Muscle layer of colon (tissue), 2 donors: ENCODE measurements around the gene ZBTB20.

ENCODE experiments used
- H3K27ac ChIP-seq: one replicate; pipeline ENCODE4 v1.7.0; 2013; ENCODE audit warnings: low read depth, mild to moderate bottlenecking, low read length, moderate library complexity
- H3K27me3 ChIP-seq, 2 donors: one replicate each; pipeline ENCODE4 v1.7.0; 2013; ENCODE audit warnings: low read length in 2 of 2, mild to moderate bottlenecking in 2 of 2; ENCODE audit not compliant: insufficient read depth in 2 of 2, control insufficient read depth in 1 of 2
- H3K36me3 ChIP-seq: one replicate; pipeline ENCODE4 v1.7.0; 2013; ENCODE audit warnings: mild to moderate bottlenecking, low read length; ENCODE audit not compliant: insufficient read depth
- H3K4me1 ChIP-seq: one replicate; pipeline ENCODE4 v1.7.0; 2013; ENCODE audit warnings: mild to moderate bottlenecking, low read length; ENCODE audit not compliant: insufficient read depth
- H3K4me3 ChIP-seq, 2 donors: one replicate each; pipeline ENCODE4 v1.7.0; 2013; ENCODE audit warnings: low read length in 2 of 2, low read depth in 1 of 2, mild to moderate bottlenecking in 1 of 2, moderate library complexity in 1 of 2
- H3K9ac ChIP-seq: one replicate; pipeline ENCODE4 v1.7.0; 2013; ENCODE audit warnings: low read length
- H3K9me3 ChIP-seq: one replicate; pipeline ENCODE4 v1.7.0; 2013; ENCODE audit warnings: mild to moderate bottlenecking, low read length
- donor health status: abdominal sarcoma.
- donor health status: Adenocarcinoma of cecum.

Gene ZBTB20

DNA sequence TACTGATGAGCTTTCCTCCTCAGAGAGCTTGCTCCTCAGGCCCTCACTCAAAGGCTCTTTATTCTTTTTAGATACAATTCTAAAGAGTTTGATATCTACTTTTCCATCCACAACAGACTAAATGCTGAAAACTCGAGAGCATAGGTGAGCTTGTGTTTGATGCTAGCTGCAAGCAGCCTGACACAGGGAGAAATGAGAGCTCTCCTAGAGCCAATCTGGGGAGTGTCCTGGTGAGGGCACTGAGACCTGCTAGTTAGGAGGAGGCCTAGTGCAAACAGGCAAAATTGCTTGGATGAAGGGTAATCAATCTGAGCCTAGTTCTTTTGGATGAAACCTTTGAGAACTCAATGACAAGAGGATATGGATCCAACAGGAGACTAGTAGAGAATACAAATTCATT is 300.8 kb downstream of the ZBTB20 start:
- H3K4me1 ChIP-seq: peaks cover 33% of the 10 kb centered on the region
- no peak overlapping the region for H3K4me3 ChIP-seq
- no peak overlapping the region for H3K27ac ChIP-seq
- no peaks in the 10 kb centered on the region for H3K36me3 ChIP-seq
- H3K9me3 ChIP-seq: no peaks in the 10 kb centered on the region
- no peak overlapping the region for H3K9ac ChIP-seq
- no peaks in the 10 kb centered on the region for H3K27me3 ChIP-seq

DNA sequence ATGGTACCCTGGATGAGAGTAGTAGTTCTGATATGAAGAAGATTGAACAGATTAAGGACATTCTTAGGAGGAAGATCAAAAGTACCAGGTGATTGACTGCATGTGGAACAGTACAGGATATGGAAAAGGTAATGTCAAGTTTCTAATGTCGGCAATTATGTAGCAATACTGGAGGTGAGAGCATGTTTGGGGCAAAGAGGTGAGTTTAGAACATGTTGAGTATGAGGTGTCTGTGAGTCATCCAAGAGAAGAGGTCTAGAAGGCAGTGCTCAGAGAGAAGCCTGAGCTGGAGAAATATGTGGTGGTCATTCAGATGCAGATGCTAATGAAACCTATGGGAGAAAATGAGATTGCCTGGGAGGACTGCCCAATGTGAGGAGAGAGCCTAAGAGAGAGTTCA is 305.6 kb downstream of the ZBTB20 start:
- Histone ChIP-seq H3K27ac (no peak overlapping the region), H3K36me3 (no peaks in the 10 kb centered on the region), H3K9ac (no peak overlapping the region), H3K27me3 (no peaks in the 10 kb centered on the region), H3K4me1 (peaks cover 14% of the 10 kb centered on the region), H3K9me3 (no peaks in the 10 kb centered on the region), H3K4me3 (no peak overlapping the region)

DNA sequence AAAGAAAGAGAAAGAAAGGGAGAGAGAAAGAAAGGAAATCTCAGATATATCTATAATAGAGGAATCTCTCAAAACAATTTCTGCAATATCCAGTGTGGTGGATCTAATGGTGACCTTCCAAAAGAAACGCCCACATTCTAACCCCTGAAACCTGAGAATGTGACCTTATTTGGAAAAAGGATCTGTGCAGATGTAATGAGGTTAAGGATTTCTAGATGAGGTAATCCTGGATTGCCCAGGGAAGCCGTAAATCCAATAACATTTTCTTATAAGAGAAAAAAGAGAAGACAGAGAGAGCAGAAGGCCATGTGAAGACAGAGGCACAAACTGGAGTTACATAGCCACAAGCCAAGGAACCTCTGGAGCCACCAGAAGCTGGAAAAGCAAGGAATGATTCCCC is 307.6 kb downstream of the ZBTB20 start:
- H3K9me3 ChIP-seq: no peaks in the 10 kb centered on the region
- H3K27me3 ChIP-seq: no peaks in the 10 kb centered on the region
- H3K9ac ChIP-seq: no peak overlapping the region
- H3K36me3 ChIP-seq: no peaks in the 10 kb centered on the region
- H3K4me3 ChIP-seq: no peak overlapping the region
- H3K4me1 ChIP-seq: peaks cover 8% of the 10 kb centered on the region
- H3K27ac ChIP-seq: no peak overlapping the region

DNA sequence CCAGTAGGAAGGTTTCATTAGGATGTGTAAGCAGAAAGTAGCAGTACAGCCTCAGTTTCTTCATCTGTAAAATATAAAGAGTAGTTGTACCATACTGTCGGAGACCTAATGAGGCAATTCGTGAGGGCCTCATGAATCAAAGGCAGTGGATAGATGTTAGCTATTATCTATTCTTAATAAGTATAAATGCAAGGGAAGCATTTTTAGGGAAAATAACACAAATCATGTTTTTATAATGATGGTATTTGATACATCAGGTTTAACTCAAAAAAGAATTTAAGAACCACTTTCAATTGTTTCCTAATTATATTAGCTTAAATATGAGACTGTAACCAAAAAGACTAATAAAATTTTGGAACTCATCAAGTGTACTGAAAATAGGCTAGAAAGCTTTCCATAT is 309.1 kb downstream of the ZBTB20 start:
- Histone ChIP-seq H3K4me1 (peaks cover 8% of the 10 kb centered on the region), H3K27me3 (no peaks in the 10 kb centered on the region), H3K27ac (no peak overlapping the region), H3K9me3 (no peaks in the 10 kb centered on the region), H3K4me3 (no peak overlapping the region), H3K36me3 (no peaks in the 10 kb centered on the region), H3K9ac (no peak overlapping the region)

DNA sequence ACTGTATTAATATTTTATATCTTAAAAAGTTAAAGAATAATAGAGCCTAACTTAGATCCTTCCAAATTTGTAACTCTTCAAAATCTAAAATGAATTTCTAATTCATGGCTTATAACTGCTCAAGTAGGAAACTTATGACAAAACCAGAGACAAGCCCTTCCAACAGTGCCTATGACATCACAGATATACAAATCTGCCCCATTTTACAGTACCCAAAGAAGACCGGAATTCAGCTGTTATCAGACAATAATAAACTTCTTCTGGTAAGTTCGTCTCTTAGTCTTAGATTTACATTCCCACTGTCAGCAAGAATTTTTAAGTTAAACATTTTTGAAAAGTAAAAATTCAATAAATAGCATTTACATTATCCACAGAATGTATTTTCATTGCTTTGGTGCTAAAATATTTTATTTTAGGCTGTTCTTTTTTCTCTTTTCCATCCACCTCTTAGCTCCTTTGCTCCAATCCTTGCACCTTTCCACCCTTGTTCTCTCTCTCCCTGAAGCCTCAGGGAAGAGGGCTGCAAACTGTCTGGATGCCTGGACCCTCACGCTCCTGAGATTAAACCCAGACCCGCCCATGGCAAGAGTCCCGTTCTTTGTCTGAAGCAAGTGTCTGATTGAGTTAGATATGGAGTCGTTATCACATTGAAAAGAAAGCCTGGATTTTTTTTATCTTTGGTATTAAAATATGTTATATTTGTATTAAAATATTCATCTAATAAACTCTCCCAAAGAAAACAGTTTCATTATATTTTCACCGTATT is 312.7 kb downstream of the ZBTB20 start:
- no peak overlapping the region for H3K27ac ChIP-seq
- no peaks in the 10 kb centered on the region for H3K27me3 ChIP-seq
- H3K4me3 ChIP-seq: no peak overlapping the region
- H3K9me3 ChIP-seq: no peaks in the 10 kb centered on the region
- H3K9ac ChIP-seq: no peak overlapping the region
- H3K36me3 ChIP-seq: no peaks in the 10 kb centered on the region
- no peaks in the 10 kb centered on the region for H3K4me1 ChIP-seq

DNA sequence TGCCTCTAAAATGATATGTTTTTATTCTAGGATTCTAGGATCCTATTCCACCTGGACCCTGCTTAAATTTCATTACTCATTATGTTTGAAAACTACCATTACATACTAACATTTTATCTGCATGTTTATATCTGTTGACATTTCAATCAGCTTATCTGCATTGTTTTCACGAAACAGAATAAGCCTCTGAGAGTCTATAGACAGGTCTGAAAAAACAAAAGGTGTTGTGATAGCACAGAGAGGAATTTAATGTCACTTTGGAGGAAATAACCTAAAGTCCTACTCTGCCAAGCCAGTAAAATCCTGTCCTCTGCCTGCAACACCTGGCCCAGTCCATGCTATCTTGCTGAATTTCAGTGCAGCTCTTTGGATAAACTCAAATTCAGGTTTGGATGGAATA is 315.2 kb downstream of the ZBTB20 start:
- H3K4me1 ChIP-seq: no peaks in the 10 kb centered on the region
- no peak overlapping the region for H3K4me3 ChIP-seq
- H3K36me3 ChIP-seq: no peaks in the 10 kb centered on the region
- H3K27ac ChIP-seq: no peak overlapping the region
- no peaks in the 10 kb centered on the region for H3K27me3 ChIP-seq
- H3K9ac ChIP-seq: no peak overlapping the region
- H3K9me3 ChIP-seq: no peaks in the 10 kb centered on the region

DNA sequence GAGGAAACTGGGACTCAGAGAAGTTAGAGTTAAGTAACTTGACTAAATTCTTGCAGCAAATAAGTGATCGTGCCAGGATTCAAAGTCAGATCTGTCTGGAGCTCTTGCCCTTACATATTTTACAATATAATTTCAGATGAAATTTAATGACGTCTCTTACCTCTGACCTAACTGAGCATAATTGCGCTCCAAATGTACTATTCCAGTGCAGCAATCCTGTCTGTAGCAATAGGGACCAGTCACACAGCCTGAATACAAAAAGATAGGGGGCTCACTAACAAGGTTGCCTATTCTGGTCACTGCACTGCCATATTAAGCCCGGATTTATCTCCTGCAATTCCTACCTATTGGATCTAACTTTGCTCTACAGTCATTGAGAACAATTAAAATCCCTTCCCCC is 316.4 kb downstream of the ZBTB20 start:
- H3K9ac ChIP-seq: no peak overlapping the region
- H3K27ac ChIP-seq: no peak overlapping the region
- H3K27me3 ChIP-seq: no peaks in the 10 kb centered on the region
- no peaks in the 10 kb centered on the region for H3K36me3 ChIP-seq
- H3K9me3 ChIP-seq: no peaks in the 10 kb centered on the region
- no peaks in the 10 kb centered on the region for H3K4me1 ChIP-seq
- H3K4me3 ChIP-seq: no peak overlapping the region

DNA sequence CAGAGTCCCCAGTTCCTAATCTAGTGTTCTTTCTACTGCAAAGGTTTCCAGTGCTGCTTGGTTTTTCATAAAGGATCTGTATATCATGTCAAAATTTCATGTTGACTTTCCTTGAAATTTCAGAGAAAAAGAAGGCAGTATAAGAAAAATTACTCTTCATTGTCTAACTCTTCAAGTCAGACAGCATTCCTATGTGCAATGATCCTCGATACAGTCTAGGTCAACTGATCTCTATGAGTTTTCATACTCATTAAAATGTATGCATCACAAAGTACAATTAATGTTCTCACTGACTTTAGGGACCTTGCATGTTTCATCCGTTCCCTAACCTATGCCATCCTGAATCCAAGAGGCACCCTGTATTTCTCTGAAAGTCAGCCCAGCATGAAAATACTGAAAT is 317.3 kb downstream of the ZBTB20 start:
- Histone ChIP-seq H3K9ac (no peak overlapping the region), H3K4me3 (no peak overlapping the region), H3K27me3 (no peaks in the 10 kb centered on the region), H3K9me3 (no peaks in the 10 kb centered on the region), H3K4me1 (no peaks in the 10 kb centered on the region), H3K27ac (no peak overlapping the region), H3K36me3 (no peaks in the 10 kb centered on the region)

DNA sequence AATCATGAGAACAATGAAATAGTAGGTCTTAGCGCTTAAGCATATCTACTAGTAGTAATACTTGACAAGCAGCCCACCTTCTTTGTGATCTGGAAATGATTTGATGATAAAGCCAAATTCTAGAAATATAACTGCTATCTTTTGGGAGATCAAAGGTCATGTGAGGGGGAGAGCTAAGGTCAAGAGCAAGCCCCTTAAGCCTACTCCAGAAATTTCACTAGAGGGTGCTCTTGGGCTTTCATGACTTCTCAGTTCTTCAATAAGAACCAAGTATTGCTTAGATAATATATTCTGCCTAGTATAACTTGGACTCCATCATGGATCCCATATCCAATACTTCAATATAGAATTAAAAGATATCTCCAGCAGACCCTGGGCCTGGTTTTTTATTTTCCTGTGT is 319.6 kb downstream of the ZBTB20 start:
- H3K4me3 ChIP-seq: no peak overlapping the region
- no peak overlapping the region for H3K27ac ChIP-seq
- H3K4me1 ChIP-seq: no peaks in the 10 kb centered on the region
- no peaks in the 10 kb centered on the region for H3K36me3 ChIP-seq
- no peaks in the 10 kb centered on the region for H3K27me3 ChIP-seq
- no peaks in the 10 kb centered on the region for H3K9me3 ChIP-seq
- no peak overlapping the region for H3K9ac ChIP-seq

DNA sequence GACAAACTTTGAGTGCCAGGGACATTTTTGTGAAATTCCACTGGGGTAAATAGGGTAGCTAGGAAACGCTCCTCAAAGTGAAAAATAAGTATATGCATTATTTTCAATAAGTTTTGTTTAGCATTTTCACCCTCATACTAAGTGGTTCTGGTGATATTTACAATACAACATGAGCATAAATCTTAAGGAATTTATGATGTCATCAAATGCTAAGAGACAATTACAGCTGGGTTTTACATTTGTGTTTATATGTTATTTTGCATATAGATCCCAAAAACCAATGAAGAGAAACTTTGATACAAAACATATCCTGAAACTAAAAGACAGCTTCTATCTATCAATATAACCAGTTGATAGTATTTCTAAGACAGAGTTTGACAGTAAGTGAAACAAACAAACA is 323.1 kb downstream of the ZBTB20 start:
- H3K27ac ChIP-seq: no peak overlapping the region
- H3K9me3 ChIP-seq: no peaks in the 10 kb centered on the region
- H3K4me3 ChIP-seq: no peak overlapping the region
- no peaks in the 10 kb centered on the region for H3K36me3 ChIP-seq
- H3K4me1 ChIP-seq: no peaks in the 10 kb centered on the region
- no peaks in the 10 kb centered on the region for H3K27me3 ChIP-seq
- H3K9ac ChIP-seq: no peak overlapping the region

DNA sequence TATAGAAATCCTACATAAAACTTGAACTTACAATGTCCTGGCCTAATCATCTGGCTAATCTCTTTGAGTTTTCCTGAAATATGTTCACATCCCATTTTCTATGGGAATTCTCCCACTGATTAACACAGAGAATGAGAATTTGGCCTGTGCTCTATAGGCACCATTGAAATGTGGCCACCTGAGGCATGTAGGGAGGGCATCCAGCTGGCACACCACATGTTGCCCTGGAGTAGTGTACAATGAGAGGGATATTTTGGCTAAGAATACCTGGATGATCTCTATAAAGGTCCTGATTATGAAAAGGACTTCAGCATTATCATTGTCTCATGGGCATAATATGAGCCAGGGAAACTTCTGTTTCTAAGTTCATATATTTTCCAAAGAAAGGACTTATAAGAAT is 324.0 kb downstream of the ZBTB20 start:
- H3K9ac ChIP-seq: no peak overlapping the region
- H3K4me1 ChIP-seq: no peaks in the 10 kb centered on the region
- H3K27ac ChIP-seq: no peak overlapping the region
- no peak overlapping the region for H3K4me3 ChIP-seq
- H3K27me3 ChIP-seq: no peaks in the 10 kb centered on the region
- no peaks in the 10 kb centered on the region for H3K36me3 ChIP-seq
- H3K9me3 ChIP-seq: no peaks in the 10 kb centered on the region

DNA sequence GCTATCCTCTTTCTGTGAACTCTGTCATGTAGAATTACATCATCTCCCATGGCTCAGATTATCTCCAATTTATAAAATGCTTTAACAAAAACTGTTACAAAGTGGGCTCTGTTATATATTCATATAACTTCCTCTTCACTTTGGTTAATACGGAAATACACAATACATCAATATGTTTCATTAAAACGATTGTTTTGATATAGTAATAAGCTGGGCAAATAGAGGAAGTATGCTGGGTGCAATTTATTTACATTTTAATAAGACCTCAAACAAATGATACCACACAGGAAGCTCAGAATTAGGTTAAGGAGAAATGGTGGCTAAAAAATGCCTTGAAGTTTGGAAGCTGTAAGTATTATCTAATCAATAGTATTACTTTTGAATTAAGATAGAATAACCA is 331.0 kb downstream of the ZBTB20 start:
- Histone ChIP-seq H3K9ac (no peak overlapping the region), H3K9me3 (no peaks in the 10 kb centered on the region), H3K4me3 (no peak overlapping the region), H3K27ac (no peak overlapping the region), H3K36me3 (no peaks in the 10 kb centered on the region), H3K27me3 (no peaks in the 10 kb centered on the region), H3K4me1 (no peaks in the 10 kb centered on the region)
